ENCODE measurements around the gene GPAT2. TPM values are rescaled to one million over a fixed set of nuclear protein-coding genes. Genes with fewer than 3 reads are reported as not detected.
"Not testable (repeated sequence)": the region's sequence is repeated elsewhere in the genome, so short reads cannot be mapped to it uniquely, and the experiment has no call there.

GPAT2 gene
- total RNA-seq, 4 donors from 2014 or later, result 1.4 to 3.7 (median 2.7) TPM

DNA sequence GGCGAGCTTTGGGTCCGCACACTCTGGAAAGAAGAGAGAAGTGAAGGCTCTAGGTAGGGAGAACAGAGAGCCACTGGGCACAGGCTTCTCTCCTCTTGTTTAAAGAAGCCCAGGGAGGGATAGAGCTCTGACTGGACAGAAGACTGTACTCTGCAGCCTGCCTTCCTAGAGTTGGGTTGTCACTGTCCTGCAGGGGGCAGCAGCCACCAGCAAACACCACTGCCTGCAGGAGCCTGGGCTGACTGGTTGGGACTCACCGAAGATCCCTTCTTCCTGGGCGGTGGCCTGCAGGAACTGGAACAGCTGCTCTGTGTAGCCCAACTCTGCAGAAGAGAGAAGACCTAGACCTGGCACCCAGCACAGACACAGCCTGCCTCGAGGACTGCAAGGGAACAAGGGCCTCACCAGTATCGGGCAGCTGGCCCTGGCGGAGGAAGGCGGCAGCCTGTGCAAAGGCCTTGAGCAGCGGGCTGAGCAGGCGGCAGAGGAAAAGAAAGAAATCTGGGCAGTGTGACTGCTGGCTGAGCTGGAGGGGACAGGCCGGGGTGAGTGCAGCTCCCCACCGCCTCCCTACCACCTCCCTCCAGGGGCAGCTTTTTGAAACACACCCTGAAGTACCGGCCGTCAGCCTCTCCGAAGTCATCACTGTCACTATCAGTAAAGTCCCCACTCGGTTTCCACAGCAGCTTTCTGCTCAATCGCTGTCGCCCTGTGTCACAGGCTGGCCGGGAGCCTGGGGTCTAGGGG lies 11.8 kb downstream of the GPAT2 start:
- 55% methylated on average over 13 of the region's 19 CpGs; no CpG with 5 or more reads in 1 of the 2 donors for WGBS, 2 donors (ENCODE audit: low coverage in 1 of 2)
- intact Hi-C loops (cut with DNase I; ENCODE audit: low total_unique reads), result not testable (repeated sequence)

GRCh38 chr2:96022126-96022525 lies 12.6 kb downstream of the GPAT2 start:
- H3K36me3 ChIP-seq; H3K4me1 ChIP-seq; H3K9me3 ChIP-seq; H3K27ac ChIP-seq; DNase-seq; intact Hi-C loops (cut with DNase I; ENCODE audit: low total_unique reads); H3K27me3 ChIP-seq; H3K4me3 ChIP-seq: not testable (repeated sequence)
- WGBS, 2 donors (ENCODE audit: low coverage in 1 of 2), result 81% methylated on average over 7 of the region's 7 CpGs; no CpG with 5 or more reads in 1 of the 2 donors
- in situ Hi-C loops (cut with MboI; ENCODE audit: low pct_ligation_motif_present in 1 of 4, low pct_unique_long_range_greater_than_20kb in 1 of 4, low sequenced_read_pairs in 3 of 4), result loop anchor here (25.0 kb wide), 4 partner anchors 90 to 490 kb away; partner anchors contain the start of genes ADRA2B (in 3 of the 4), CIAO1 (in 1 of the 4), NEURL3 (in 1 of the 4) and TMEM127 (in 1 of the 4)

More for the DNA sequence above, 11.8 kb downstream of the GPAT2 start:
- in situ Hi-C loops (cut with MboI; ENCODE audit: low pct_ligation_motif_present in 1 of 4, low pct_unique_long_range_greater_than_20kb in 1 of 4, low sequenced_read_pairs in 3 of 4), result loop anchor here (25.0 kb wide), 4 partner anchors 89 to 489 kb away; partner anchors contain the start of genes ADRA2B (in 3 of the 4), CIAO1 (in 1 of the 4), NEURL3 (in 1 of the 4) and TMEM127 (in 1 of the 4)
- H3K36me3 ChIP-seq, H3K9me3 ChIP-seq, H3K4me3 ChIP-seq, H3K27ac ChIP-seq, H3K27me3 ChIP-seq, H3K4me1 ChIP-seq: not testable (repeated sequence)
- peak; percentile 90 for DNase-seq
- TF ChIP-seq CTCF (IDR thresholded peaks at IDR 0.05), result peak; percentile 67 to 90 (median 83)

GRCh38 chr2:96021142-96021541 lies 13.6 kb downstream of the GPAT2 start:
- 98% methylated on average over 4 of the region's 4 CpGs; no CpG with 5 or more reads in 1 of the 2 donors for WGBS, 2 donors (ENCODE audit: low coverage in 1 of 2)
- intact Hi-C loops (cut with DNase I; ENCODE audit: low total_unique reads); H3K4me3 ChIP-seq; DNase-seq; H3K27ac ChIP-seq; H3K36me3 ChIP-seq; H3K9me3 ChIP-seq; H3K27me3 ChIP-seq; H3K4me1 ChIP-seq: not testable (repeated sequence)
- in situ Hi-C loops (cut with MboI; ENCODE audit: low pct_ligation_motif_present in 1 of 4, low pct_unique_long_range_greater_than_20kb in 1 of 4, low sequenced_read_pairs in 3 of 4), result loop anchor here (25.0 kb wide), 4 partner anchors 91 to 491 kb away; partner anchors contain the start of genes ADRA2B (in 3 of the 4), CIAO1 (in 1 of the 4), NEURL3 (in 1 of the 4) and TMEM127 (in 1 of the 4)

GRCh38 chr2:96019909-96020590 lies 14.7 kb downstream of the GPAT2 start:
- WGBS, 2 donors (ENCODE audit: low coverage in 1 of 2), result 80 to 100% methylated on average over 1 to 4 of the region's 9 CpGs

DNA sequence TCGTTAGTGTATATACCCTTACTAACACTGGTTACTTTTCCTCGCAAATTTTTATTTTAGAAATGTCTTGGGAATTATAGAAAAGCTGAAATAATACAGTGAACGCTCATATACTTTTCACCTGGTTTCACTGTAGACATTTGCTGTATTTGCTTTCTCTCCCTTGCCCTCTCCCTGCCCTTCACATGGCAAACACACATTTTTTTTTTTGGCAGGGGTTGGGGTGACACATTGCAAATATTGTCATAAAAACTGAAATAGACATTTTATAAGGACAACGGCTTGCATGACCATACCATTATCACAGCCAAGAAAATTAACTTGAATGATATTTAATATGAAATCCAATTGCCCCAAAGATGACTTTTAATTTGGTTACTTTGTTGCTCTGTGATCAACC lies 18.4 kb downstream of the GPAT2 start:
- H3K27ac ChIP-seq; H3K9me3 ChIP-seq; H3K36me3 ChIP-seq; DNase-seq; intact Hi-C loops (cut with DNase I; ENCODE audit: low total_unique reads); H3K4me1 ChIP-seq; H3K4me3 ChIP-seq; H3K27me3 ChIP-seq: not testable (repeated sequence)
- in situ Hi-C loops (cut with MboI; ENCODE audit: low pct_ligation_motif_present in 1 of 4, low pct_unique_long_range_greater_than_20kb in 1 of 4, low sequenced_read_pairs in 3 of 4), result loop anchor here (25.0 kb wide), 4 partner anchors 96 to 496 kb away; partner anchors contain the start of genes ADRA2B (in 3 of the 4), CIAO1 (in 1 of the 4), NEURL3 (in 1 of the 4) and TMEM127 (in 1 of the 4)
- 74 to 80% methylated on average over 3 of the region's 4 CpGs for WGBS, 2 donors (ENCODE audit: low coverage in 1 of 2)

More at GRCh38 chr2:96019909-96020590, 14.7 kb downstream of the GPAT2 start:
- H3K27me3 ChIP-seq; intact Hi-C loops (cut with DNase I; ENCODE audit: low total_unique reads); H3K4me3 ChIP-seq; DNase-seq; H3K36me3 ChIP-seq; H3K27ac ChIP-seq; H3K9me3 ChIP-seq; H3K4me1 ChIP-seq: not testable (repeated sequence)
- in situ Hi-C loops (cut with MboI; ENCODE audit: low pct_ligation_motif_present in 1 of 4, low pct_unique_long_range_greater_than_20kb in 1 of 4, low sequenced_read_pairs in 3 of 4), result loop anchor here (25.0 kb wide), 4 partner anchors 92 to 492 kb away; partner anchors contain the start of genes ADRA2B (in 3 of the 4), CIAO1 (in 1 of the 4), NEURL3 (in 1 of the 4) and TMEM127 (in 1 of the 4)

DNA sequence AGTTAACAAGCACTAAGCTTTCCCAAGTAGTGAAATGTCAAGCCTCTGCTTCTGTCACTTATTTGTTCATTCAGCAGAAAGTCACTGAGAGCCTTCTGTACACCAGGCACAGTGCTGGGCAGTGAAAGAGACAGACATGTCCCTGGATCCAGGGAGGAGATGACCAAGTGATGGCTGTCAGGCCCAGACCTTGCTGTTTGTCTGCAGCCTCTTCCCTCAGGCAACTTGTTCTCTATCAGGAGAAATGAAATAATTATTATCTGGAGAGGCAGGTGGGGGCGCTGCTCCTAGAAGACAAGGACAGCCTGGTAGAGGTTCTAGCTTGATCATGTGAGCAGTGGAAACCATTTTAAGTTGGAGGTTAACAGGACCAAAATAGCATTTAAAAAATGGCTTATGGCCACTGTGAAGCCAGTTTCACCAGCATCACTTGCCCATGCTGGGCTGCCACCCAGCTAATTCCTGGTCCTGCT lies 21.9 kb downstream of the GPAT2 start:
- H3K27me3 ChIP-seq; intact Hi-C loops (cut with DNase I; ENCODE audit: low total_unique reads); H3K9me3 ChIP-seq; H3K36me3 ChIP-seq; H3K27ac ChIP-seq; DNase-seq; H3K4me3 ChIP-seq; H3K4me1 ChIP-seq: not testable (repeated sequence)
- in situ Hi-C loops (cut with MboI; ENCODE audit: low pct_ligation_motif_present in 1 of 4, low pct_unique_long_range_greater_than_20kb in 1 of 4, low sequenced_read_pairs in 3 of 4), result loop anchor here (25.0 kb wide), 4 partner anchors 99 to 499 kb away; partner anchors contain the start of genes ADRA2B (in 3 of the 4), CIAO1 (in 1 of the 4), NEURL3 (in 1 of the 4) and TMEM127 (in 1 of the 4)
- WGBS, 2 donors (ENCODE audit: low coverage in 1 of 2), result 89% methylated on average over 1 of the region's 1 CpG; no CpG with 5 or more reads in 1 of the 2 donors

DNA sequence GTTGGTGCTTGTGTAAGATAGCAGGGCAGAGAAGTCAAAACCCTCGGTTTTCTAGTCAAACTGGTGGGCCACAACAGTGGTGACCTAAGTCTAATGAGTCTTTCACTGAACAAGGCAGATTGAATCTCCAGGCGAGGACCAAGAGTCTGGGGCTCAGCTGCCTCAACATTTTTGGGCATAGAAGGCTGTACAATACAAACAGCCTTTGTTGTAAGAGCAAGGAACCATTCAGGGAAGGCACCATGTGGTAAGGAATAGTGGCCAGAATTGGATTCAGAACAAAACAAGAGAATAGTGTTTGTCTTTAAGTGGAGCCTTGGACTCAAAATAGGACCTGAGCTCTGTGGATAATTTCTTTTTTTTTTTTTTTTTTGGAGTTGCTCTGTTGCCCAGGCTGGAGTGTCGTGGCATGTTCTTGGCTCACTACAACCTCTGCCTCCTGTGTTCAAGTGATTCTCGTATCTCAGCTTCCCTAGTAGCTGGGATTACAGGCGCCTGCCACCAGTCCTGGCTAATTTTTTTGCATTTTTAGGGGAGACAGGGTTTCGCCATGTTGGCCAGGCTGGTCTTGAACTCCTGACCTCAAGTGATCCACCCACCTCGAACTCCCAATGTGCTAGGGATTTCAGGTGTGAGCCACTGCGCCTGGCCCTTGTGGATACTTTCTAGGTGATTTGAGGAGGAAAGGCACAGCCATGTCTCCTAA lies 22.5 kb downstream of the GPAT2 start:
- H3K27ac ChIP-seq; H3K36me3 ChIP-seq; intact Hi-C loops (cut with DNase I; ENCODE audit: low total_unique reads); H3K4me1 ChIP-seq; H3K4me3 ChIP-seq; DNase-seq; H3K27me3 ChIP-seq; H3K9me3 ChIP-seq: not testable (repeated sequence)
- in situ Hi-C loops (cut with MboI; ENCODE audit: low pct_ligation_motif_present in 1 of 4, low pct_unique_long_range_greater_than_20kb in 1 of 4, low sequenced_read_pairs in 3 of 4), result loop anchor here (25.0 kb wide), 4 partner anchors 100 to 500 kb away; partner anchors contain the start of genes ADRA2B (in 3 of the 4), CIAO1 (in 1 of the 4), NEURL3 (in 1 of the 4) and TMEM127 (in 1 of the 4)
- 85% methylated on average over 8 of the region's 8 CpGs; no CpG with 5 or more reads in 1 of the 2 donors for WGBS, 2 donors (ENCODE audit: low coverage in 1 of 2)
